CD14-positive monocyte (primary cell): ENCODE measurements around the gene AOX1. TPM values are rescaled to one million over a fixed set of nuclear protein-coding genes. Genes with fewer than 3 reads are reported as not detected.

ENCODE experiments used
- DNase-seq, 3 donors: peaks; one replicate each; pipeline ENCODE4 v3.0.0-alpha.2; 2011 to 2022
- H2AFZ ChIP-seq: 2 replicates; pipeline ENCODE4 v1.6.0; 2012; ENCODE audit warnings: mild to moderate bottlenecking, low read depth, low read length, inconsistent platforms; ENCODE audit not compliant: insufficient read depth, poor library complexity, severe bottlenecking
- H3K27ac ChIP-seq, 2 donors: 1 replicate in 1 of 2; 2 replicates in 1 of 2; pipeline ENCODE4 v1.5.1; 2012 to 2013; ENCODE audit warnings: low read length in 2 of 2, control low read depth in 1 of 2, inconsistent platforms in 1 of 2, low read depth in 1 of 2, mild to moderate bottlenecking in 1 of 2
- H3K27me3 ChIP-seq, 2 donors: one replicate each; pipeline versions ENCODE4 v1.6.0 to v1.6.1; 2011 to 2013; ENCODE audit warnings: low read length in 2 of 2; ENCODE audit not compliant: control insufficient read depth in 2 of 2, insufficient read depth in 2 of 2
- H3K36me3 ChIP-seq, 2 donors: replicated peaks in 1 of 2; 1 replicate in 1 of 2; 2 replicates in 1 of 2; pipeline versions ENCODE4 v1.5.1 to v1.6.1; 2012 to 2013; ENCODE audit warnings: low read length in 2 of 2, control low read depth in 1 of 2, inconsistent platforms in 1 of 2, mild to moderate bottlenecking in 1 of 2; ENCODE audit not compliant: insufficient read depth in 2 of 2, control insufficient read depth in 1 of 2
- H3K4me1 ChIP-seq, 2 donors: 1 replicate in 1 of 2; 2 replicates in 1 of 2; pipeline versions ENCODE4 v1.5.1 to v1.6.1; 2012 to 2013; ENCODE audit warnings: low read length in 2 of 2, control low read depth in 1 of 2, inconsistent platforms in 1 of 2, mild to moderate bottlenecking in 1 of 2, moderate library complexity in 1 of 2; ENCODE audit not compliant: insufficient read depth in 2 of 2, control insufficient read depth in 1 of 2
- H3K4me2 ChIP-seq: replicated peaks from 2 replicates; pipeline ENCODE3; 2012; ENCODE audit warnings: low read length, moderate library complexity, mild to moderate bottlenecking; ENCODE audit not compliant: poor library complexity, severe bottlenecking; ENCODE audit errors: extremely low read depth
- H3K4me3 ChIP-seq, 3 experiments: fragments of 200-600 bp in 1 of 3; sonication (generic) in 1 of 3; replicated peaks in 1 of 3; 1 replicate in 2 of 3; 2 replicates in 1 of 3; pipeline ENCODE4 v1.5.1; 2011 to 2013; ENCODE audit warnings: low read length in 3 of 3, mild to moderate bottlenecking in 3 of 3, control low read depth in 2 of 3, low read depth in 2 of 3, inconsistent platforms in 1 of 3, moderate library complexity in 1 of 3
- H3K79me2 ChIP-seq: 2 replicates; pipeline ENCODE4 v1.6.0; 2012; ENCODE audit warnings: mild to moderate bottlenecking, control low read depth, inconsistent platforms, low read length, moderate library complexity; ENCODE audit not compliant: insufficient read depth
- H3K9ac ChIP-seq: 2 replicates; pipeline ENCODE4 v1.6.0; 2017; ENCODE audit warnings: low read length, mild to moderate bottlenecking; ENCODE audit not compliant: insufficient read depth, poor library complexity, severe bottlenecking
- H3K9me3 ChIP-seq, 2 donors: replicated peaks in 1 of 2; 1 replicate in 1 of 2; 2 replicates in 1 of 2; pipeline versions ENCODE4 v1.5.1 to v1.6.1; 2012 to 2013; ENCODE audit warnings: low read length in 2 of 2, control low read depth in 1 of 2; ENCODE audit not compliant: control insufficient read depth in 1 of 2, insufficient read depth in 1 of 2
- H4K20me1 ChIP-seq: 2 replicates; pipeline ENCODE4 v1.6.0; 2012; ENCODE audit warnings: mild to moderate bottlenecking, low read length, control low read depth, moderate library complexity; ENCODE audit not compliant: insufficient read depth
- H3K27ac Mint-ChIP-seq, 7 donors: one replicate each; pipeline ENCODE4 v1.8.0; 2020; ENCODE audit warnings: mild to moderate bottlenecking in 7 of 7, mixed read lengths in 7 of 7, moderate library complexity in 6 of 7, inconsistent platforms in 2 of 7
- H3K27me3 Mint-ChIP-seq, 3 donors: one replicate each; pipeline ENCODE4 v1.8.0; 2021 to 2022; ENCODE audit warnings: low read depth in 3 of 3, mild to moderate bottlenecking in 3 of 3, mixed read lengths in 3 of 3, moderate library complexity in 3 of 3, inconsistent platforms in 1 of 3
- H3K36me3 Mint-ChIP-seq, 2 donors: one replicate each; pipeline ENCODE4 v1.8.0; 2020; ENCODE audit warnings: mixed read lengths in 2 of 2, inconsistent platforms in 1 of 2, mild to moderate bottlenecking in 1 of 2
- H3K4me1 Mint-ChIP-seq: one replicate; pipeline ENCODE4 v1.8.0; 2020; ENCODE audit warnings: mild to moderate bottlenecking, mixed read lengths
- H3K4me3 Mint-ChIP-seq, 2 donors: one replicate each; pipeline ENCODE4 v1.8.0; 2020; ENCODE audit warnings: mild to moderate bottlenecking in 2 of 2, mixed read lengths in 2 of 2, moderate library complexity in 1 of 2
- H3K9me3 Mint-ChIP-seq, 7 donors: one replicate each; pipeline ENCODE4 v1.8.0; 2020 to 2022; ENCODE audit warnings: mixed read lengths in 7 of 7, mild to moderate bottlenecking in 6 of 7, moderate library complexity in 6 of 7, inconsistent platforms in 2 of 7
- CTCF ChIP-seq: fragments of 200-600 bp; IDR thresholded peaks from one replicate; pipeline ENCODE4 v1.8.0; 2022; ENCODE audit warnings: antibody characterized with exemption, mild to moderate bottlenecking
- WGBS: methylation state at CpG from one replicate; pipeline ENCODE4 v1.1.5; 2013; ENCODE audit warnings: missing lambda C conversion rate; ENCODE audit not compliant: insufficient coverage; 5-methylcytosine and 5-hydroxymethylcytosine counted together
- intact Hi-C, 2 donors: fragments of 100-400 bp; cut with micrococcal nuclease; formaldehyde crosslinking; loops; one replicate each; pipeline versions ENCODE4 v1.15.0 to v1.15.1; 2023
- polyA plus RNA-seq, 3 donors: library from polyadenylated mRNA; depleted of rRNA in 1 of 3; unstranded in 2 of 3; stranded (reverse) in 1 of 3; fragments of 300-500 nt in 2 of 3; fragments of >200 nt in 1 of 3; fragmentation: Illumina TruSeq in 2 of 3; gene quantifications; 1 replicate in 2 of 3; 2 replicates in 1 of 3; pipeline ENCODE4 v1.2.3, GENCODE V29; 2012 to 2021

The AOX1 gene
- polyA plus RNA-seq, 3 donors, result 0.16 TPM; not detected in 2

GRCh38 chr2:200664770-200665494, 79.1 kb downstream of the AOX1 start:
- no peak for TF ChIP-seq CTCF
- intact Hi-C loops, result no loop called here
- no peaks in the 10 kb centered on the region for H3K36me3 ChIP-seq
- H3K9ac ChIP-seq, result no peak overlapping the region
- H4K20me1 ChIP-seq, result no peaks in the 10 kb centered on the region
- H3K4me1 Mint-ChIP-seq, result peaks cover 5% of the 10 kb centered on the region
- no peaks in the 10 kb centered on the region for H3K9me3 ChIP-seq
- peak overlapping the region in 1 of 7 donors; percentile 4 for H3K27ac Mint-ChIP-seq
- H3K4me3 ChIP-seq, result no peak overlapping the region
- H3K36me3 Mint-ChIP-seq, result no peaks in the 10 kb centered on the region
- no peaks in the 10 kb centered on the region for H3K27me3 ChIP-seq
- H3K4me1 ChIP-seq, result peaks cover 0 to 4% of the 10 kb centered on the region in 2 donors
- 100% methylated on average over 2 of the region's 6 CpGs for WGBS
- H3K79me2 ChIP-seq, result no peaks in the 10 kb centered on the region
- no peak overlapping the region for H2AFZ ChIP-seq
- no peak overlapping the region for H3K4me3 Mint-ChIP-seq
- H3K9me3 Mint-ChIP-seq, result peaks cover 0 to 3% (median 0%) of the 10 kb centered on the region in 7 donors
- H3K27ac ChIP-seq, result no peak overlapping the region
- no peak for DNase-seq
- peaks cover 0 to 1% (median 0%) of the 10 kb centered on the region in 3 donors for H3K27me3 Mint-ChIP-seq
- H3K4me2 ChIP-seq, result no peak overlapping the region

- no peaks in the 10 kb centered on the region for H3K79me2 ChIP-seq
- WGBS, result 100% methylated on average over 1 of the region's 2 CpGs
- no peak overlapping the region for H3K9ac ChIP-seq
- Mint-ChIP-seq H3K27me3 (peaks cover 0 to 1% (median 0%) of the 10 kb centered on the region in 3 donors), H3K9me3 (peaks cover 0 to 3% (median 0%) of the 10 kb centered on the region in 7 donors), H3K36me3 (no peaks in the 10 kb centered on the region), H3K4me3 (no peak overlapping the region), H3K4me1 (peaks cover 5% of the 10 kb centered on the region), H3K27ac (no peak overlapping the region)
- DNase-seq, result no peak
- H3K9me3 ChIP-seq, result no peaks in the 10 kb centered on the region
- no peaks in the 10 kb centered on the region for H4K20me1 ChIP-seq
- H3K4me1 ChIP-seq, result peaks cover 0 to 4% of the 10 kb centered on the region in 2 donors
- TF ChIP-seq CTCF, result no peak
- H2AFZ ChIP-seq, result no peak overlapping the region
- H3K4me2 ChIP-seq, result no peak overlapping the region
- H3K4me3 ChIP-seq, result no peak overlapping the region
- H3K27me3 ChIP-seq, result no peaks in the 10 kb centered on the region
- intact Hi-C loops, result no loop called here
- no peaks in the 10 kb centered on the region for H3K36me3 ChIP-seq
- no peak overlapping the region for H3K27ac ChIP-seq
Observed at GRCh38 chr2:200665626-200666453, 80.0 kb downstream of the AOX1 start.
